ENCODE measurements around the gene ZNF385D. TPM values are rescaled to one million over a fixed set of nuclear protein-coding genes. Genes with fewer than 3 reads are reported as not detected.

ZNF385D gene
- polyA plus RNA-seq, 4 donors: under 0.01 to 0.87 (median 0.58) TPM; not detected in 1

- no peaks in the 10 kb centered on the region for H3K27me3 ChIP-seq (ENCODE audit: control insufficient read depth in 3 of 3, insufficient read depth in 3 of 3, low read length in 3 of 3)
- 86 to 92% (median 90%) methylated on average over 4 of the region's 4 CpGs for WGBS, 3 donors
- FAIRE-seq: no peak
These were observed 28.7 kb downstream of the ZNF385D start for GRCh38 chr3:21722301-21722700.

GRCh38 chr3:21718943-21719591 is 31.9 kb downstream of the ZNF385D start:
- H3K4me3 ChIP-seq (ENCODE audit: low read depth in 1 of 3, low read length in 3 of 3): no peak overlapping the region
- H3K4me1 ChIP-seq (ENCODE audit: control insufficient read depth in 3 of 3, insufficient read depth in 2 of 3, low read depth in 1 of 3, low read length in 2 of 3): no peaks in the 10 kb centered on the region
- 79 to 85% (median 85%) methylated on average over 6 of the region's 6 CpGs for WGBS, 3 donors

More at GRCh38 chr3:21722301-21722700, 28.7 kb downstream of the ZNF385D start:
- DNase-seq: no peak
- Histone ChIP-seq H3K36me3 (ENCODE audit: control insufficient read depth in 3 of 3, insufficient read depth in 2 of 3, low read depth in 1 of 3, low read length in 3 of 3) (no peaks in the 10 kb centered on the region), H3K27ac (ENCODE audit: low read depth in 1 of 3, low read length in 2 of 3) (no peak overlapping the region), H3K4me3 (ENCODE audit: low read depth in 1 of 3, low read length in 3 of 3) (no peak overlapping the region), H3K4me1 (ENCODE audit: control insufficient read depth in 3 of 3, insufficient read depth in 2 of 3, low read depth in 1 of 3, low read length in 2 of 3) (no peaks in the 10 kb centered on the region), H3K9me3 (ENCODE audit: control insufficient read depth in 2 of 2, insufficient read depth in 1 of 2, low read depth in 1 of 2, low read length in 1 of 2) (peaks cover 0 to 3% of the 10 kb centered on the region in 2 donors)

GRCh38 chr3:21718161-21718765 is 32.7 kb downstream of the ZNF385D start:
- no peaks in the 10 kb centered on the region for H3K27me3 ChIP-seq (ENCODE audit: control insufficient read depth in 3 of 3, insufficient read depth in 3 of 3, low read length in 3 of 3)
- H3K4me1 ChIP-seq (ENCODE audit: control insufficient read depth in 3 of 3, insufficient read depth in 2 of 3, low read depth in 1 of 3, low read length in 2 of 3): no peaks in the 10 kb centered on the region
- H3K36me3 ChIP-seq (ENCODE audit: control insufficient read depth in 3 of 3, insufficient read depth in 2 of 3, low read depth in 1 of 3, low read length in 3 of 3): no peaks in the 10 kb centered on the region
- no peak for FAIRE-seq
- WGBS, 3 donors: 49 to 75% (median 64%) methylated on average over 3 of the region's 3 CpGs
- H3K27ac ChIP-seq (ENCODE audit: low read depth in 1 of 3, low read length in 2 of 3): no peak overlapping the region
- peaks cover 0 to 3% of the 10 kb centered on the region in 2 donors for H3K9me3 ChIP-seq (ENCODE audit: control insufficient read depth in 2 of 2, insufficient read depth in 1 of 2, low read depth in 1 of 2, low read length in 1 of 2)
- H3K4me3 ChIP-seq (ENCODE audit: low read depth in 1 of 3, low read length in 3 of 3): no peak overlapping the region
- DNase-seq: no peak

More at GRCh38 chr3:21718943-21719591, 31.9 kb downstream of the ZNF385D start:
- DNase-seq (no peak), FAIRE-seq (no peak)
- Histone ChIP-seq H3K9me3 (ENCODE audit: control insufficient read depth in 2 of 2, insufficient read depth in 1 of 2, low read depth in 1 of 2, low read length in 1 of 2) (peaks cover 0 to 3% of the 10 kb centered on the region in 2 donors), H3K36me3 (ENCODE audit: control insufficient read depth in 3 of 3, insufficient read depth in 2 of 3, low read depth in 1 of 3, low read length in 3 of 3) (no peaks in the 10 kb centered on the region), H3K27ac (ENCODE audit: low read depth in 1 of 3, low read length in 2 of 3) (no peak overlapping the region), H3K27me3 (ENCODE audit: control insufficient read depth in 3 of 3, insufficient read depth in 3 of 3, low read length in 3 of 3) (no peaks in the 10 kb centered on the region)

- no peaks in the 10 kb centered on the region for H3K27me3 ChIP-seq (ENCODE audit: control insufficient read depth in 3 of 3, insufficient read depth in 3 of 3, low read length in 3 of 3)
- no peaks in the 10 kb centered on the region for H3K4me1 ChIP-seq (ENCODE audit: control insufficient read depth in 3 of 3, insufficient read depth in 2 of 3, low read depth in 1 of 3, low read length in 2 of 3)
- no peak overlapping the region for H3K27ac ChIP-seq (ENCODE audit: low read depth in 1 of 3, low read length in 2 of 3)
- no peaks in the 10 kb centered on the region for H3K36me3 ChIP-seq (ENCODE audit: control insufficient read depth in 3 of 3, insufficient read depth in 2 of 3, low read depth in 1 of 3, low read length in 3 of 3)
- no peak overlapping the region for H3K4me3 ChIP-seq (ENCODE audit: low read depth in 1 of 3, low read length in 3 of 3)
- FAIRE-seq (no peak), DNase-seq (no peak)
- H3K9me3 ChIP-seq (ENCODE audit: control insufficient read depth in 2 of 2, insufficient read depth in 1 of 2, low read depth in 1 of 2, low read length in 1 of 2): no peaks in the 10 kb centered on the region
- 48 to 89% (median 63%) methylated on average over 2 of the region's 2 CpGs for WGBS, 3 donors
These were observed 35.3 kb downstream of the ZNF385D start for GRCh38 chr3:21715662-21716061.

GRCh38 chr3:21705769-21706168 is 45.2 kb downstream of the ZNF385D start:
- Histone ChIP-seq H3K36me3 (ENCODE audit: control insufficient read depth in 3 of 3, insufficient read depth in 2 of 3, low read depth in 1 of 3, low read length in 3 of 3) (no peaks in the 10 kb centered on the region), H3K27ac (ENCODE audit: low read depth in 1 of 3, low read length in 2 of 3) (no peak overlapping the region), H3K27me3 (ENCODE audit: control insufficient read depth in 3 of 3, insufficient read depth in 3 of 3, low read length in 3 of 3) (no peaks in the 10 kb centered on the region), H3K4me3 (ENCODE audit: low read depth in 1 of 3, low read length in 3 of 3) (no peak overlapping the region), H3K9me3 (ENCODE audit: control insufficient read depth in 2 of 2, insufficient read depth in 1 of 2, low read depth in 1 of 2, low read length in 1 of 2) (no peaks in the 10 kb centered on the region), H3K4me1 (ENCODE audit: control insufficient read depth in 3 of 3, insufficient read depth in 2 of 3, low read depth in 1 of 3, low read length in 2 of 3) (no peaks in the 10 kb centered on the region)
- DNase-seq (no peak), FAIRE-seq (no peak)
- WGBS, 3 donors: 39 to 76% (median 60%) methylated on average over 3 of the region's 3 CpGs

GRCh38 chr3:21704796-21705195 is 46.2 kb downstream of the ZNF385D start:
- no peak for FAIRE-seq
- no peak overlapping the region for H3K27ac ChIP-seq (ENCODE audit: low read depth in 1 of 3, low read length in 2 of 3)
- WGBS, 3 donors: 55 to 76% (median 69%) methylated on average over 1 of the region's 1 CpG

GRCh38 chr3:21703291-21703690 is 47.7 kb downstream of the ZNF385D start:
- DNase-seq (no peak), FAIRE-seq (no peak)
- no peaks in the 10 kb centered on the region for H3K36me3 ChIP-seq (ENCODE audit: control insufficient read depth in 3 of 3, insufficient read depth in 2 of 3, low read depth in 1 of 3, low read length in 3 of 3)
- H3K9me3 ChIP-seq (ENCODE audit: control insufficient read depth in 2 of 2, insufficient read depth in 1 of 2, low read depth in 1 of 2, low read length in 1 of 2): no peaks in the 10 kb centered on the region
- no peak overlapping the region for H3K27ac ChIP-seq (ENCODE audit: low read depth in 1 of 3, low read length in 2 of 3)
- no peak overlapping the region for H3K4me3 ChIP-seq (ENCODE audit: low read depth in 1 of 3, low read length in 3 of 3)
- 28 to 62% (median 31%) methylated on average over 2 of the region's 2 CpGs for WGBS, 3 donors
- H3K4me1 ChIP-seq (ENCODE audit: control insufficient read depth in 3 of 3, insufficient read depth in 2 of 3, low read depth in 1 of 3, low read length in 2 of 3): no peaks in the 10 kb centered on the region
- H3K27me3 ChIP-seq (ENCODE audit: control insufficient read depth in 3 of 3, insufficient read depth in 3 of 3, low read length in 3 of 3): no peaks in the 10 kb centered on the region

More at GRCh38 chr3:21704796-21705195, 46.2 kb downstream of the ZNF385D start:
- DNase-seq: no peak
- Histone ChIP-seq H3K27me3 (ENCODE audit: control insufficient read depth in 3 of 3, insufficient read depth in 3 of 3, low read length in 3 of 3) (no peaks in the 10 kb centered on the region), H3K4me3 (ENCODE audit: low read depth in 1 of 3, low read length in 3 of 3) (no peak overlapping the region), H3K36me3 (ENCODE audit: control insufficient read depth in 3 of 3, insufficient read depth in 2 of 3, low read depth in 1 of 3, low read length in 3 of 3) (no peaks in the 10 kb centered on the region), H3K9me3 (ENCODE audit: control insufficient read depth in 2 of 2, insufficient read depth in 1 of 2, low read depth in 1 of 2, low read length in 1 of 2) (no peaks in the 10 kb centered on the region), H3K4me1 (ENCODE audit: control insufficient read depth in 3 of 3, insufficient read depth in 2 of 3, low read depth in 1 of 3, low read length in 2 of 3) (no peaks in the 10 kb centered on the region)

GRCh38 chr3:21697707-21698106 is 53.3 kb downstream of the ZNF385D start:
- H3K27ac ChIP-seq (ENCODE audit: low read depth in 1 of 3, low read length in 2 of 3): no peak overlapping the region
- H3K36me3 ChIP-seq (ENCODE audit: control insufficient read depth in 3 of 3, insufficient read depth in 2 of 3, low read depth in 1 of 3, low read length in 3 of 3): no peaks in the 10 kb centered on the region
- H3K4me3 ChIP-seq (ENCODE audit: low read depth in 1 of 3, low read length in 3 of 3): no peak overlapping the region
- H3K4me1 ChIP-seq (ENCODE audit: control insufficient read depth in 3 of 3, insufficient read depth in 2 of 3, low read depth in 1 of 3, low read length in 2 of 3): no peaks in the 10 kb centered on the region
- WGBS, 3 donors: 64 to 87% (median 68%) methylated on average over 3 of the region's 3 CpGs
- DNase-seq (no peak), FAIRE-seq (no peak)
- H3K9me3 ChIP-seq (ENCODE audit: control insufficient read depth in 2 of 2, insufficient read depth in 1 of 2, low read depth in 1 of 2, low read length in 1 of 2): no peaks in the 10 kb centered on the region
- no peaks in the 10 kb centered on the region for H3K27me3 ChIP-seq (ENCODE audit: control insufficient read depth in 3 of 3, insufficient read depth in 3 of 3, low read length in 3 of 3)
